Keratinocyte (primary cell): ENCODE results near the gene RALY. TPM values are rescaled to one million over a fixed set of nuclear protein-coding genes. Genes with fewer than 3 reads are reported as not detected.

Experiments used
- DNase-seq: peaks from one replicate; pipeline ENCODE4 v3.0.0-alpha.2; 2011; ENCODE audit warnings: low read depth, missing footprints, low spot score
- FAIRE-seq: peaks from 2 replicates; lab custom pipeline; 2011; peaks lifted over from hg19 to GRCh38; lab: Jason Lieb, UNC
- H2AFZ ChIP-seq: 2 replicates; pipeline ENCODE4 v1.6.0; 2012; ENCODE audit warnings: low read length, control low read depth, inconsistent platforms; ENCODE audit not compliant: control insufficient read depth
- H3K27ac ChIP-seq: 2 replicates; pipeline ENCODE4 v1.5.1; 2011; ENCODE audit warnings: low read length; ENCODE audit not compliant: control insufficient read depth, insufficient read depth
- H3K27me3 ChIP-seq: 3 replicates; pipeline ENCODE4 v1.6.0; 2011; ENCODE audit warnings: low read length; ENCODE audit not compliant: control insufficient read depth, insufficient read depth; ENCODE audit errors: extremely low read depth
- H3K36me3 ChIP-seq, 2 experiments: 2 replicates in 1 of 2; 3 replicates in 1 of 2; pipeline ENCODE4 v1.5.1; 2011; ENCODE audit warnings: low read length in 2 of 2, mild to moderate bottlenecking in 1 of 2; ENCODE audit not compliant: control insufficient read depth in 2 of 2, insufficient read depth in 2 of 2; ENCODE audit errors: extremely low read depth in 1 of 2
- H3K4me1 ChIP-seq: 3 replicates; pipeline ENCODE4 v1.5.1; 2011; ENCODE audit warnings: low read length; ENCODE audit not compliant: control insufficient read depth, insufficient read depth; ENCODE audit errors: extremely low read depth
- H3K4me2 ChIP-seq: 3 replicates; pipeline ENCODE4 v1.6.0; 2011; ENCODE audit warnings: low read depth, low read length; ENCODE audit not compliant: control insufficient read depth, insufficient read depth; ENCODE audit errors: extremely low read depth
- H3K4me3 ChIP-seq, 3 experiments: fragments of 200-600 bp in 1 of 3; sonication (generic) in 1 of 3; 2 replicates in 2 of 3; 3 replicates in 1 of 3; pipeline ENCODE4 v1.5.1; 2011 to 2016; ENCODE audit warnings: low read length in 3 of 3, mild to moderate bottlenecking in 3 of 3, control low read depth in 2 of 3, inconsistent platforms in 1 of 3, low read depth in 1 of 3, mixed read lengths in 1 of 3, mixed run types in 1 of 3, moderate library complexity in 1 of 3; ENCODE audit not compliant: control insufficient read depth in 2 of 3, insufficient read depth in 2 of 3; ENCODE audit errors: extremely low read depth in 1 of 3
- H3K79me2 ChIP-seq: 2 replicates; pipeline ENCODE4 v1.6.0; 2012; ENCODE audit warnings: low read length; ENCODE audit not compliant: control insufficient read depth, insufficient read depth
- H3K9ac ChIP-seq: 3 replicates; pipeline ENCODE4 v1.6.0; 2011; ENCODE audit warnings: low read length; ENCODE audit not compliant: control insufficient read depth, insufficient read depth; ENCODE audit errors: extremely low read depth
- H3K9me1 ChIP-seq: 3 replicates; pipeline ENCODE4 v1.6.0; 2011; ENCODE audit warnings: low read length; ENCODE audit not compliant: control insufficient read depth, insufficient read depth; ENCODE audit errors: extremely low read depth
- H3K9me3 ChIP-seq: 2 replicates; pipeline ENCODE4 v1.5.1; 2012; ENCODE audit warnings: low read depth, low read length; ENCODE audit not compliant: control insufficient read depth
- H4K20me1 ChIP-seq: 3 replicates; pipeline ENCODE4 v1.6.0; 2011; ENCODE audit warnings: low read length; ENCODE audit not compliant: control insufficient read depth, insufficient read depth; ENCODE audit errors: extremely low read depth
- CTCF ChIP-seq, 3 experiments: IDR thresholded peaks in 1 of 3; conservative IDR thresholded peaks in 1 of 3; optimal IDR thresholded peaks in 1 of 3; 2 replicates in 2 of 3; 3 replicates in 1 of 3; pipeline versions ENCODE3 to v1.5.1; 2011; ENCODE audit warnings: low read length in 3 of 3, mild to moderate bottlenecking in 3 of 3, moderate library complexity in 2 of 3, control low read depth in 1 of 3, inconsistent platforms in 1 of 3; ENCODE audit not compliant: insufficient read depth in 2 of 3; ENCODE audit errors: extremely low read depth in 1 of 3
- EZH2 ChIP-seq: IDR thresholded peaks from one replicate; pipeline ENCODE4 v1.6.1; 2012; ENCODE audit warnings: inconsistent platforms, mild to moderate bottlenecking, low read length, moderate library complexity
- dilution Hi-C: fragments of 300-500 bp; cut with MboI; formaldehyde crosslinking; loops from one replicate; pipeline ENCODE4 v1.7.0; 2020; ENCODE audit warnings: low sequenced_read_pairs; ENCODE audit not compliant: extremely low pct_ligation_motif_present
- polyA plus RNA-seq, 5 experiments: library from polyadenylated mRNA; depleted of rRNA in 3 of 5; stranded (reverse) in 3 of 5; stranded (forward) in 1 of 5; unstranded in 1 of 5; fragments of >200 nt; gene quantifications; 1 replicate in 1 of 5; 2 replicates in 3 of 5; 3 replicates in 1 of 5; pipeline versions ENCODE4 v1.2.1 to v1.2.3, GENCODE V29; 2011 to 2012; ENCODE audit warnings: missing spikeins in 2 of 5, low read depth in 1 of 5, low replicate concordance in 1 of 5

The RALY gene
- polyA plus RNA-seq, 1 donor (not counting 4 experiments of a cell fraction or from before 2014, with no cell fraction given), result 118 TPM

GRCh38 chr20:33971147-33971975 lies 22.4 kb upstream of the RALY start:
- FAIRE-seq (no peak), DNase-seq (no peak)
- Histone ChIP-seq H4K20me1 (no peaks in the 10 kb centered on the region), H3K79me2 (no peaks in the 10 kb centered on the region), H2AFZ (no peak overlapping the region), H3K9me1 (no peaks in the 10 kb centered on the region), H3K9me3 (no peaks in the 10 kb centered on the region), H3K27me3 (no peaks in the 10 kb centered on the region), H3K27ac (no peak overlapping the region), H3K4me1 (no peaks in the 10 kb centered on the region), H3K36me3 (no peaks in the 10 kb centered on the region), H3K4me3 (no peak overlapping the region), H3K4me2 (no peak overlapping the region), H3K9ac (no peak overlapping the region)
- TF ChIP-seq EZH2 (no peak), CTCF (optimal IDR thresholded peaks at IDR 0.05 in 1 of 3, IDR thresholded peaks at IDR 0.05 in 1 of 3, conservative IDR thresholded peaks at IDR 0.05 in 1 of 3; ENCODE audit: extremely low read depth in 1 of 3, insufficient read depth in 2 of 3, low read length in 3 of 3) (no peak)
- dilution Hi-C loops, result no loop called here

GRCh38 chr20:33976959-33977358 lies 16.8 kb upstream of the RALY start:
- H3K27me3 ChIP-seq, result peaks cover 8% of the 10 kb centered on the region
- dilution Hi-C loops, result no loop called here
- no peaks in the 10 kb centered on the region for H3K9me1 ChIP-seq
- no peak overlapping the region for H3K4me2 ChIP-seq
- no peaks in the 10 kb centered on the region for H3K4me1 ChIP-seq
- DNase-seq (no peak), FAIRE-seq (no peak)
- no peaks in the 10 kb centered on the region for H3K9me3 ChIP-seq
- no peak for TF ChIP-seq CTCF (optimal IDR thresholded peaks at IDR 0.05 in 1 of 3, IDR thresholded peaks at IDR 0.05 in 1 of 3, conservative IDR thresholded peaks at IDR 0.05 in 1 of 3; ENCODE audit: extremely low read depth in 1 of 3, insufficient read depth in 2 of 3, low read length in 3 of 3)
- TF ChIP-seq EZH2, result no peak
- H3K27ac ChIP-seq, result no peak overlapping the region
- H4K20me1 ChIP-seq, result no peaks in the 10 kb centered on the region
- no peak overlapping the region for H3K4me3 ChIP-seq
- no peaks in the 10 kb centered on the region for H3K36me3 ChIP-seq
- H3K79me2 ChIP-seq, result no peaks in the 10 kb centered on the region
- no peak overlapping the region for H2AFZ ChIP-seq
- H3K9ac ChIP-seq, result no peak overlapping the region
